Frontal cortex (tissue), 4 donors: Measurements from ENCODE around the gene SLC5A4. TPM values are rescaled to one million over a fixed set of nuclear protein-coding genes. Genes with fewer than 3 reads are reported as not detected.

Experiments used
- DNase-seq, 2 donors: peaks; one replicate each; pipeline ENCODE4 v3.0.0; 2012; ENCODE audit warnings: low spot score in 2 of 2
- FAIRE-seq: peaks from 2 replicates; lab custom pipeline; 2012; peaks lifted over from hg19 to GRCh38; lab: Jason Lieb, UNC
- total RNA-seq: library from RNA; depleted of rRNA; stranded (reverse); fragments of >200 nt; gene quantifications from one replicate; pipeline ENCODE4 v1.2.3, GENCODE V29; 2014
- donor health status: control.
- donor health status: control.
- donor health status: control.

SLC5A4 gene
- total RNA-seq, 1 donor from 2014 or later, result not detected

DNA sequence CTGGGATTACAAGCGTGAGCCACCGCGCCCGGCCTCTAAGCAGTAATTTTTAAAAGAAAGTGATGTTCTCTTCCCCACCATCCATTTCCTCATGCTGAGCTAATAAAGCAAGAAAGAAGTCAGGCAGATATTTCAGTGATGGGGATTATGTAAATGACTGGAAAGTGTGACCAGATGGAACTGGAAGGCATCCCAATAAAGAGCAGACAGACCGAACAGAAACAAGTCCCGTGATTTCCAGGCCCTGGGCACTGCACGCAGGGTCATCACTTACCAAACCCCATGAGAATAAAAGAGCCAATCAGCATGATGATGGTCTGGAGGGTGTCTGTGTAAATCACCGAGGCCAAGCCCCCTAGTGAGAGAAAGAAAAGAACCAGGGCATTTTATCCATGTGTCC lies 18.2 kb downstream of the SLC5A4 start:
- FAIRE-seq (no peak), DNase-seq (no peak)

DNA sequence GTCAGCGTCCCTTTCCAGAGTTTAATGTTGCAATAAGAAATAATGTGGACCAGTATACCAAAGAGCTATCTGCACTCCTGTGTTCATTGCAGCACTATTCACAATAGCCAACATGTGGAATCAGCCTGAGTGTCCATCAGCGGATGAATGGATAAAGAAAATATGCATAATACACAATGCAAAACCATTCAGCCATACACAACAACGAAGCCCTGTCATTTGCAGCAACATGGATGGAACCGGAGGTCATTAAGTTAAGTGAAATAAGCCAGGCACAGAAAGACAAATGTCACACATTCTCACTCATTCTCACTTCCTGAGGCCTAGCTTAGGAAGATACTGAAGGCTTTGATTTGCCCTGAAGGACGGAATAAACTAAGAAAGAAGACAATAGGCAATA lies 22.1 kb downstream of the SLC5A4 start:
- FAIRE-seq (no peak), DNase-seq (no peak)

DNA sequence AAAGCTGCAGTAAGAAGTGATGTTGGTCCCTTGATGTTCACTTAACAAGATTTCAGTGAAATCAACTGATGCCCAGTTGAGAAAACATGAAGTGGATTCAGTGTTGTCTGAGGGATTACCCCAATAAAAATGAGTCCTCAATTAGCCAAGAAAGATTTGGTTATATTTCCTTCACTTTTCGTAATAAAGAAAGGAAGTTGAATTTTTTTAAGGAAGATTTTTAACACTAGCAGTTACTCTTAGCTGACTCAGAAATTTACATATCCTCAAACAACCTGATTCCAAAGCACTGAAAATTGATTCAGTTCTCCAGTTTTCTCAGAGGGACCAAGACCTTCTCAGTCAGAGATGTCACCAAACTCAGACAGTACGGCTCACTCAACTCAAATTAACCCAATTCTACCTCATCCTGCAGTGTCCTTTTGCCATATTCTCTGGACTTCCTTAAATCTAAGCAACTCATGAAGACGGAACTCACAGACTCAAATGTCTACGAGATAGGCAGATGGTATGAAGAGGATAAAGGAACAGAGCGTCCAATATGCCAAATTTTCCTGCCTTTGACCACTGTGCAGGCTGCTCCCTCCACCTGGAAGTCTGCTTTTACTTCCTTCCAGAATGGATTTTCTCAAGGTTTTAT lies 22.8 kb downstream of the SLC5A4 start:
- DNase-seq (no peak), FAIRE-seq (no peak)

DNA sequence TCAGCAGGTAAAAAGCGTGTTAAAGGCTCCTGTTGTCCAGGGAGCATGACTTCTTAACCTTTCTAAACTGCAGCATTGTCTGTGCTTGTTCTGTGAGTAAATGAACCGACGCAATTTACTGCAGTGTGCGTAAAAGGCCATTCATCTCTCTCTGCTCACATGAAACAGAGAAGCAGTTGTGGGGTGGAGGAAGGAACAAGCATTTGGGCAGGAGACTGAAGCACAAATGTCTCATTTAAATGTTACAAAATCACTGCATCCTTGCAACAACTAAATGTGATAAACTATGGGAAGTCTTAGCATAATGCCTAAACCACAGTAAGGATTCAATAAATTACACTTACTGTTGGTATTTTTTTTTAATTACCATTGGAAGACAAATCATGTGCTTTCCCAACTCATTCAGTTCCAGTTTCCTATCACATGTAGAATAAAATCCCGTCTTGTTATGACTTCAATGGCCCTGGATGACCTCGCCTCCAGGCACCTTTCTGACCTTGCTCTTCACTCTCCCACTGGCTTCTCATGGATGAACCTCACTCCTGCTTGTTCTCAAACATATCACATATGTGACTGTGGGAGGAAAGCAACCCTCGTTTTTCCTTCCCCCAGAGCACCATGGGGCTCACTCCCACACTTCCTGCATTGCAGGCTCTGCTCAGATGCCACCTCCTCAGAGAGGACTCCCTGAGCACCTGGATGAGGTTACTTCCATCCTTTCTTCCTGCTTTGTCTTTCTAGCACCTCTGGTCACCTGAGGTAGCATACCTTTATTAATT lies 28.6 kb downstream of the SLC5A4 start:
- no peak for FAIRE-seq
- no peak for DNase-seq

DNA sequence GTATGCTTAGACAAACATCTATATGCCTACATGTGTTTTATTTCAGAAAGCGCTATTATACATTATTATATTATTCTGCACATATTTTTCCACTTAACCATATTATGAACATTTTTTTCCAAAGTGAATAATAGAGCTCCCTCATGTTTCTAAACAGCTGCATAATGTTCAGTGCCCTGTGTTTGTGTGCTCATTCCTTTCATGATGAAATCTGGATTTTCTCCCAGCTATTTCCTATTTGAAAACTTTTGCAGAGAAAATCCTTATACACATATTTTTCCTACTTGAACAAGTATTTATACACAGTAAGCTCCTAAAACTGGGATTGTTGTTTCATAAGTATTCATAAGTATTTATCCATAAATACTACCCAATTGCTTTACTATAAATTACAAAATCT lies 32.2 kb downstream of the SLC5A4 start:
- no peak for FAIRE-seq
- DNase-seq, result no peak

DNA sequence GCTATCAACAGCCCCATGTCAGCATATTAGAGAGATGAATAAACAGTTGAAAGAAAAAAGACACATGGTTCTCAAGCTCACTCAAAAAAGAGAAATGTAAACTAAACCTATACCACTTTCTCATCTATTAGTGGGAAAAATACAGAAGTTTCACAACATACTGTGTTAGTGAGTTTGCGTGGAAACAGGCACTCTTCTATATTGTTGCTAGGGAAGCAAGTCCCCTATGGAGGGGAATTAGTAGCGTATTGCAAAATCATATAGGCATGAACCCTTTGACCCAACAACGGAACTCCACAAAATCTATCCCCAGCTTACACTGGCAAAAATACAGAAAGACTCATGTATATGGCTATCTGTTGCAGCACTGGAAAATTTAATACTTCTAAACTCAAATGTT lies 36.1 kb downstream of the SLC5A4 start:
- FAIRE-seq, result no peak

DNA sequence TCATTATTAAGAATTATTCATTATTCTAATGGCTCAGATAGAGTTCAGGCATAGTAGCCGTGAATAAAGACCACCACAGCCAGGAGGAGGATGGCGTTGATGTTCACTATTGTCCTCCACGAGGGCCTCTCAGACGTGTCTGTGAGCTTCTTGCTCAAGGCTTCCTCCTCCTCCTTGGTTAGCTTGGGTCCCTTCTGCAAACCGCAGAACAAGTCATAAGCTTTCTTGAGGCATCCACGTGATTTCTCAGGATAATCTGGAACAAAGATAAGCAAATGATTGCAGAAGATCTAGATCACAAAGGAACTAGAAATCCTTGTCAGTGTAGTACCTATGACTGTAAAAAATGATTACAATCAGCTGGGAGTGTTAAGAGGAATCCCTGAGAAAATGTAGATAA lies 36.7 kb downstream of the SLC5A4 start:
- FAIRE-seq, result no peak
- DNase-seq, result no peak

More for the DNA sequence above, 36.1 kb downstream of the SLC5A4 start:
- DNase-seq, result no peak

DNA sequence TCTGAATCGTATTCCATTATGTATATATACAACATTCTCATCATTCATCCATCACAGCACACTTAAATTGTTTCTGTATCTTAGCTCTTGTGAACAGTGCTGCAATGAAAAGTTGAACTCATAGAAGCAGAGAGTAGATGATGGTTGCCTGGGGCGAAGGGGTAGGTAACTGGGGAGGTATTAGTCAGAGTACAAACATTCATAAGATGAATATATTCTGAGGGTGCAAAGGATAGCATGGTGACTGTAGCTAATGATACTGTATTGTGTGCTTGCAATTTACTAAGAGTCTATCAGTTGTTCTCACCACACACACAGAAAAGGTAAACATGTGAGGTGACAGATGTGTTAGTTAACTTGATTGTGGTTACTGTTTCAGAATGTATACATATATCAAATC lies 37.7 kb downstream of the SLC5A4 start:
- DNase-seq, result no peak
- FAIRE-seq, result no peak

DNA sequence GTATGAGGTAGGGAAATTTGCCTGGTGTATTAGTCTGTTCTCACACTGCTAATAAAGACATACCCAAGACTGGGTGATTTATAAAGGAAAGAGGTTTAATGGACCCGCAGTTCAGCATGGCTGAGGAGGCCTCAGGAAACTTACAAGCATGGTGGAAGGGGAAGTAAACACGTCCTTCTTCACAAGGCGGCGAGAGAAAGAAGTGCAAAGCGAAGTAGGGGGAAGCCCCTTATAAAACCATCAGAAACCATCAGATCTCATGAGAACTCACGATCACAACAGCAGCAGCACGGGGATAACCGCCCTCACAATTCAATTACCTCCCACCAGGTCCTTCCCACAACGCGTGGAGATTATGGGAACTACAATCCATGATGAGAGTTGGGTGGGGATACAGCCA lies 38.2 kb downstream of the SLC5A4 start:
- FAIRE-seq (no peak), DNase-seq (no peak)

DNA sequence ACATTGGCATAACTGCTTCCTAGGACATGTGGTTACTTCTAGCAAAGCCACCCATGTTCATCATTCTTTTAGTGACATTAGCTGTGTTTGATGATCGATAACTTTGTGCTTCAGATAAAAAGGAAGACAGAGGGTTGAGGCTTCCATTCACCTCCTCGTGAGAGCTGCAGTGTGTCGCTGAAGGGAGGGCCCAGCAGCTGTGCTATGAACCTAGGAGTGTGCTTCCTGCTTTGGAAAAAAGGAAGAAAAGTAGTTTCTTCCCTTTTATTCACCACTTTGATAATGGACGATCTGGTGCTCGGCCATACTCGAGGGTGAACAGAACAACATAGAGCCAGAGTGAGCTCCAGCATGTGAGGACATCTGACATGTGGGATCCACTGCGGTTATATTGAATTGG lies 44.1 kb downstream of the SLC5A4 start:
- no peak for DNase-seq
- FAIRE-seq, result no peak

DNA sequence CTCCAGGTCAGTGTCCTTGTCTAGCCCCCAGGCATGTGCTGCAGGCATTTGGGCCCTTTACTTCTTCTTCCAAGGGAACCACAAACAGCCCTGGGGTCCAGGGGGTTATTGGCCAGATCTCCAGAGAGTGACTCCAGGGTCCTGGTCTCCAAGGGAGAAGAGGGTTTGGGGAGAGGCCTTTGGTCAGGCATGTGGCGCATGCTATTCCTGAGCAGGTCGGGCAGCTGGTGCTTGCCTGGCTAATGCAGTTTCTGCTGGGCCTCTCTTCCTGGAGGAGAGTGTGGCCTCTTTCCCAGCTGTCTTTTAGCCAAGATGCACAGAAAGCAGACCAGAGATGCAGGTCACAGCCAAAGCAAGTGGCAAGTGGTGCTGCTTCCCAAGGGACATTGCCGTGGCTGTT lies 46.5 kb downstream of the SLC5A4 start:
- DNase-seq (no peak), FAIRE-seq (no peak)

DNA sequence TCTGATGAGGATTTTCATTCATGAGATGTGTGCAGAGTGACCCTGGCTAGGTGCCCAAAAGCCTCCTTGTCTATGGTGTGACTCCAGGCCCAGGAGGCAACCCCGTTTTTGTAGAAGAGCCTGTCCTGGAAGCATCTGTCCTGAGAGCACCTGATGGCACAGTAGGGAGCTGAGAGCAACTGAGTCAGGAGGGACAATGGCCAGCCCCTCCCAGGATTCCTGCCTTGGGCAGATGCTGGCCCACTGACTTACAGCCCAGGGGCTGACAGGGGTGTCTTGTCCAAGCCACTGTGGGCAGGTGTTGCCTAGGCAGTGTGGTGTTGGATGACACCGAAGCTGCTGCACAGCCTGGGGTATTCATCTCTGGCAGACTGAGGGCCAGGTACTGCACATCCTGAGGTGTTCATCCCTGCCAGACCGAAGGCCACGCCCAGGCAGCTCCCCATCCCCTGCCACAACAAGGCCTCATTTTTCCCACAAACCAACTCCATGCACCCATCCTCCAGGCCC lies 47.1 kb downstream of the SLC5A4 start:
- FAIRE-seq, result no peak
- no peak for DNase-seq

DNA sequence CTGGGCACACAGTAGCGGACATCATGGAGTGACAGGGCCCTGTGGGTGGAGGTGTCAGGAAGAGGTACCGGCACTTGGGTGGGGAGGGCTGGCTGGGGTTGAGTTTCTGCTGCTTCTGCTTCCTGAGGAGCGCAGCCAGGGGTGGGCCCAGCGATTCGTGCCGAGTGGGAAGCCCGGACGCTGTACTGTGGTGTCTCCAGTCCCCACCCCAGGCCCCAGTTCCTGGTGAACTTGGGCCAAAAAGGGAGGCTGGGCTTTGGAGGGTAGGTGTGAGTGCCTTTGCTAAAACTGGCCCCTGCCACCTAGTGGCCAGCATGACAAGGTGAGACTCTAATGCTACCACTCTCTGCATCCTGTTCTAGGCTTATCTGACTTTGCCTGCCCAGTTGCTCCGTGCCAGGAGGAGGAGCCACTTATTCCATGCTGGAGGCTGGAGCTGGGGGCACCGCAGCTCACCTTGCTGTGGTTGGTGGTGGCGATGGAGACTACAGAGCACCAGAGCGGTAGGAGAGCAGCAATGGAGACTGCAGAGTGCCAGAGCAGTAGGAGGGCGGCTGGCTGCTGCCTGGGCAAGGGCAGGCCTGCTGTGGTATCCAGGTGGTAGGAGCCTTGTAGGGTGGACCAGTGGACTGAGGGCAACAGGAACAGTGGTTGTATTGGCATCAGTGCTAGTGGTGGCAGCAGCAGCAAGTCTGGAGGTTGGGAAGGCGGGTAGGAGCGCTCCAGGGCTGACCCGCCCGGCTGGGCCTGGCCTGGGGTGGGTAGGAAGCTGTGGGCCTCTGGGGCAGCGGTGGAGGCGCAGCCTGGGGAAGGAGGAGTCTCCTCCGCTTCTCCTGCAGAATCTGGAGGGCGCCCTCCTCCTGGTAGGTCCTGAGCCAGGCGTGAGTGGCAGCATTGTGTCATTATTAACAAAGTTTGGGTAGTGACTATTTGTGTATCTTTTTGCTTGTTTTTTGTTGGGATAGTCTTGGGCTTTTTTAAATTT lies 48.1 kb downstream of the SLC5A4 start:
- FAIRE-seq (no peak), DNase-seq (no peak)

DNA sequence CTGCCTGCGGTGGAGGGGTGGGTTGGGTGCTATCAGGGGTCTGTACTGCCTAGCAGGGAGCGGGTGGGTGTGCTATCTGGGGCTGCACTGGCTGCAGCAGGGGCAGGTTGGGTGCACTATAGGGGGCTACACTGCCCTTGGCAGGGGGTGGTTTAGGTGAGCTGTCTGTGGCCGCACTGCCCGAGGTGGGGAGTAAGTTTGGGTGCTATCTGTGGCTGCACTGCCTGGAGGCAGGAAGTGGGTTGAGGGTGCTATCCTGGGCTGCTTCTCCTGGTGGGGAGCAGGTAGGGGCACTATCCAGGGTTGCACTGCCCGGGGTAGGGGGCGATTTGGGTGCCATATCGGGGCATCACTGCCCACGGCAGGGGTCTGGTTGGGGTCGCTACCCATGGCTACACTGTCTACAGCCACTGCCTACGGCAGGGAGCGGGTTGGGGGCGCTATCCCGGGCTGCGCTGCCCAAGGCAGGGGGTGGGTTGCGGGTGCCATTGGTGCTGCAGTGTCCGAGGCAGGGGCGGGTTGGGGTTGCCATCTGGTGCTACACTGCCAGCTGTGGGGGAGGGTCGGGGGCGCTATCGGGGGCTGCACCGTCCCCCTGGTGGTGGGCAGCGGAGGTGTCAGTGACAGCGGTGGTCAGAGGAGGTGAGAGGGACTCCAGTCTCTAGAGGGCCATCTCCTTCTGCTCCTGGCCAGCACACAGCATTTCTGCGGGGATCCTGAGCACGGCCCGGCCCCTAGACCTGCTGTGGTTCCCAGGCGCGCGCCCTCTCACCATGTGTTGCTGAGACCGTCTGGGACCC lies 49.0 kb downstream of the SLC5A4 start:
- no peak for FAIRE-seq
- DNase-seq, result no peak

DNA sequence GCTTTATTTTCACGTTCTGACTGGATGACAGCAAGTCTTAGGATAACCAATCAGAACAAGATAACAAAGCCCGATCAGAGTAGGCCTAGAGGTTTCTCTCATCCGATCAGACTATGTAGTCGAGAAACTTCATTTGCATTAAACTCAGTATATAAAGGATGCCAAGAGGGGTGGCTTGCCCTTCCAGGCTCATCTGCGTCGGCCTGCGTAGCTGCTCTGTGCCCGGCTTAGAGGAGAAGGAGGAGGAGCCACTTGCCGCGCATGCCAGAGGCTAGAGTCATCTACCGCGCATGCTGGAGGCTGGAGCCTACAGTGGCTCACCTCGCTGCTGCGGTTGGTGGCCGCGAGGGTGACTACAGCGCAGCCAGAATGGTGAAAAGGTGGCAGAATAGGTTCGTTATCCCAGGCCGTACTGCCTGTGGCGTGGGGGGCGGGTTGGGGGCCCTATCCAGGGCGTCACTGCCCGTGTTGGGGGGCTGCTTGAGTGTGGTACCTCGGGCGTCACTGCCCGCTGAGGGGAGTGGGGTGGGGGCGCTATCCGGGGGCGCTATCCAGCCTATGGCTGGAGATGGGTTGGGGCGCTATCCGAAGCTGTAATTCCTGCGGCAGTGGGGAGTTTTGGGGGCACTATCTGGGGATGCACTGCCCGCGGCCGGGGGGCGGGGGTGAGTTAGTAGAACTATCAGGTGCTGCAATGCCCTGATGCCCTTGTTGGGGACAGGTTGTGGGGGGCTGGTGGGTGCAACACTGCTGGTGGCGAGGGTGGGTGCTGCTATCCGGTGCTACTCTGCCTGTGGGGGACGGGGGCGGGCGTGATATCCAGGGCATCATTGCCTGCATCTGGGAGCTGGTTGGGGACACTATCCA lies 50.1 kb downstream of the SLC5A4 start, which contains the start of gene RFPL2:
TSS of gene RFPL2 (minus strand) at position 218 of the 867 bp plus-strand sequence. CDS start 2,622 bp downstream, outside the sequence.
- FAIRE-seq (no peak), DNase-seq (no peak)

DNA sequence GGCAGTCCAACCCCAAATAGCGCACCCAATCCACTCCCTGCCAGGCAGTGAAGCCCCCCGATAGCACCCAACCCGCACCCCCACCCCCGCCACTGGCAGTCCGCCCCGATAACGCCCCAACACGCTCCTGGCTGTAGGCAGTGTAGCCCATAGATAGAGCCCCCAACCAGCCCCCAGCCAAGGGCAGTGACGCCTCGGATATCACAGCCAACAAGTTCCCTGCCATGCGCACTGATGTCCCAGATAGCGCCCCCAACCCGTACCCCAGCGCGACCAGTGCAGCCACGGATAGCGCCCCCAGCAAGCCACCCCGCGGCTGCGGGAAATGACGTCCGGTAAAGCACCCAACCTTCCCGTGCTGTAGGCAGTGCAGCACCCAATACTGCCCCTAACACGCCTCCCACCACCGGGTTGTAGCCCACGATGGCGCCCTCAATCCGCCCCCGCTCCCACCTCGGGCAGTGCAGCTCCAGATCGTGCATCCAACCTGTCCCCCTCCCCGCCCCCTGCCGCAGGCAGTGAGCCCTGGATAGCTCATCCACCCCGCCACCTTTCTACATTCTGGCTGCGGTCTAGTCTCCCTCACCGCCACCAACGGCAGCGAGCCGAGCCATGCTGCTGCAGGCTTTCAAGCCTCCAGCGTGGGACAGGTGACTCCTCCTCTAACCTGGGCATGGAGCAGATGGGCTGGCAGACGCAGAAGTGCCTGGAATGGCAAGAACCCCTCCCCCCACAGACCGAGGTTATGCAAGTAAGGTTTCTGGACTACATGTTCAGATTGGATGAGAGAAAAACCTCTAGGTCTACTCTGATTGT lies 50.9 kb downstream of the SLC5A4 start:
- FAIRE-seq (no peak), DNase-seq (no peak)

DNA sequence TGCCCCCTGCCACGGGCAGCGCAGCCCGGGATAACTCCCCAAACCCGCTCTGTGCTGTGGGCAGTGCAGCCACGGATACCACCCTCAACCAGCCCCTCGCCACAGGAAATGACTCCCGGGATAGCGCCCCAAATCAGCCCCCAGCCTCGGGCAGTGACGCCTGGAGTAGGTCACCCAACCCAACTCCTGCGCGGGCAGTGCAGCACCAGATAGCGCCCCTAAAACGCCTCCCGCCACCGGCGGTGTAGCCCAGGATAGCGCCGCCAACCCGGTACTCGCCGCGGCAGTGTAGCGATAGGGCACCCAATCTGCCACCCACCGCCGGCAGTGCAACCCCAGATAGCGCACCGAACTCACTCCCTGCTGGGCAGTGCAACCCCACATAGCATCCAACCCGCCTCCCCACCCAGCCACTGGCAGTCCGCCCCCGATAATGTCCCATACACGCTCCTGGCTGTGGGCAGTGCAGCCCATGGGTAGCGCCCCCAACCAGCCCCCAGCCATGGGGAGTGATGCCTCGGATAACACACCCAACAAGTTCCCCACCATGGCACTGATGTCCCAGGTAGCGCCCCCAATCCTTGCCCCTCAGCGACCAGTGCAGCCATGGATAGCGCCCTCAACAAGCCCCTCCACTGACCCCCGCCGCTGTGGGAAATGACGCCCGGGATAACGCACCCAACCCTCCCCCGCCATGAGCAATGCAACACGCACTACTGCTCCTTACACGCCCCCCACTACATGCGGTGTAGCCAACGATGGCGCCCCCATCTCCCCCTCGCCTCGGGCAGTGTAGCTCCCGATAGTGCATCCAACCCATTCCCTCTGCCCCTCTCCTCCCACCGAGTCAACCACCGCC lies 51.7 kb downstream of the SLC5A4 start:
- DNase-seq, result no peak
- no peak for FAIRE-seq
